GM10248 (cell line): ENCODE measurements around the gene C11orf68.

ENCODE experiments used
- CTCF ChIA-PET: fragments of 300-600 bp; sonication (Branson Sonifier 250); formaldehyde crosslinking; extraction: SDS; loops from one replicate; lab custom pipeline; 2021; ENCODE audit warnings: antibody characterized with exemption; lab: Yijun Ruan, JAX
- POLR2A ChIA-PET: fragments of 350-650 bp; sonication (Branson Sonifier 250); formaldehyde crosslinking; extraction: SDS; loops from one replicate; lab custom pipeline; 2020; ENCODE audit warnings: antibody characterized with exemption; lab: Yijun Ruan, JAX
- DNase-seq: peaks from one replicate; pipeline ENCODE4 v3.0.0; 2012; ENCODE audit errors: extremely low spot score
- CTCF ChIP-seq: IDR thresholded peaks from 2 replicates; pipeline ENCODE4 v1.5.1; 2012; ENCODE audit warnings: mild to moderate bottlenecking, low read depth; ENCODE audit errors: extremely low read depth, missing control alignments, control extremely low read depth

The C11orf68 gene

GRCh38 chr11:65868076-65868667, 50.7 kb downstream of the C11orf68 start:
- CTCF ChIA-PET = interaction anchor here (1.1 to 17.2 kb wide), 3 partner anchors 7 to 17 kb away, joined by 3 to 535 read pairs (median 133); partner anchors contain the start of genes CCDC85B, CFL1, CTSW and FIBP
- DNase-seq = no peak
- no peak for TF ChIP-seq CTCF
- POLR2A ChIA-PET = interaction anchor here (1.2 to 1.6 kb wide), 2 partner anchors 8 to 10 kb away, joined by 4 to 5 read pairs; partner anchors contain the start of genes CFL1 and MUS81

GRCh38 chr11:65867284-65868071, 51.4 kb downstream of the C11orf68 start:
- CTCF ChIA-PET = interaction anchor here (7.1 to 17.2 kb wide), 2 partner anchors 7 to 18 kb away, joined by 133 to 535 read pairs; partner anchors contain the start of genes CCDC85B, CFL1, CTSW and FIBP
- no peak for TF ChIP-seq CTCF
- POLR2A ChIA-PET = interaction anchor here (0.7 to 1.6 kb wide), 4 partner anchors 8 to 17 kb away, joined by 3 to 5 read pairs (median 4); partner anchors contain the start of genes CFL1 and MUS81
- DNase-seq = no peak
